HUES64 (cell line): ENCODE results near the gene MED26.
A peak's percentile ranks its signal among the peaks of the same experiment; 100 is the strongest.
"Not testable (repeated sequence)": the region's sequence is repeated elsewhere in the genome, so short reads cannot be mapped to it uniquely, and the experiment has no call there.

Experiments used
- H3K27ac ChIP-seq: 2 replicates; pipeline ENCODE4 v1.7.0; 2013; ENCODE audit warnings: low read depth, low read length, inconsistent platforms
- H3K27me3 ChIP-seq: 2 replicates; pipeline ENCODE4 v1.6.1; 2013; ENCODE audit warnings: mild to moderate bottlenecking, low read length; ENCODE audit not compliant: insufficient read depth
- H3K36me3 ChIP-seq: 2 replicates; pipeline ENCODE4 v1.6.1; 2013; ENCODE audit warnings: mild to moderate bottlenecking, low read length; ENCODE audit not compliant: insufficient read depth
- H3K4me1 ChIP-seq: 2 replicates; pipeline ENCODE4 v1.6.1; 2013; ENCODE audit warnings: mild to moderate bottlenecking, low read length, moderate library complexity; ENCODE audit not compliant: insufficient read depth
- H3K4me3 ChIP-seq: 2 replicates; pipeline ENCODE4 v1.5.1; 2013; ENCODE audit warnings: mild to moderate bottlenecking, low read length, moderate library complexity
- H3K9ac ChIP-seq: 2 replicates; pipeline ENCODE4 v1.6.1; 2013; ENCODE audit warnings: mild to moderate bottlenecking, low read depth, low read length
- H3K9me3 ChIP-seq: 2 replicates; pipeline ENCODE4 v1.6.1; 2013; ENCODE audit warnings: low read depth, low read length; ENCODE audit not compliant: insufficient read depth
- WGBS: fragments of 150-250, 120-280 bp; methylation state at CpG from one replicate; pipeline ENCODE4 v1.1.7; 2013; ENCODE audit warnings: missing lambda C conversion rate; 5-methylcytosine and 5-hydroxymethylcytosine counted together

MED26 gene

GRCh38 chr19:16548956-16549355 is 79.0 kb downstream of the MED26 start:
- Histone ChIP-seq H3K27ac (no peak overlapping the region), H3K4me1 (no peaks in the 10 kb centered on the region), H3K36me3 (peaks cover 26% of the 10 kb centered on the region), H3K9ac (no peak overlapping the region), H3K9me3 (no peaks in the 10 kb centered on the region), H3K4me3 (no peak overlapping the region), H3K27me3 (no peaks in the 10 kb centered on the region)
- WGBS = 92% methylated on average over 4 of the region's 4 CpGs

- peaks cover 18% of the 10 kb centered on the region for H3K36me3 ChIP-seq
- 94% methylated on average over 10 of the region's 11 CpGs for WGBS
- no peaks in the 10 kb centered on the region for H3K9me3 ChIP-seq
- H3K4me1 ChIP-seq = 0 out of 2 replicates have a peak, but pooled peaks cover 10% of the 10 kb centered on the region
- H3K27me3 ChIP-seq = no peaks in the 10 kb centered on the region
- no peak overlapping the region for H3K9ac ChIP-seq
- no peak overlapping the region for H3K27ac ChIP-seq
- H3K4me3 ChIP-seq = no peak overlapping the region
Observed at GRCh38 chr19:16544473-16545231, 83.4 kb downstream of the MED26 start.

GRCh38 chr19:16543734-16544133 is 84.3 kb downstream of the MED26 start:
- H3K27me3 ChIP-seq, H3K9me3 ChIP-seq, H3K27ac ChIP-seq: not testable (repeated sequence)
- peak overlapping the region; percentile 95; the same call in 1 of the 2 replicates for H3K4me3 ChIP-seq
- 0 out of 2 replicates have a peak, but pooled peaks cover 10% of the 10 kb centered on the region for H3K4me1 ChIP-seq
- peaks cover 24% of the 10 kb centered on the region for H3K36me3 ChIP-seq
- 89% methylated on average over 6 of the region's 6 CpGs for WGBS
- peak overlapping the region; percentile 99; the same call in 1 of the 2 replicates for H3K9ac ChIP-seq

DNA sequence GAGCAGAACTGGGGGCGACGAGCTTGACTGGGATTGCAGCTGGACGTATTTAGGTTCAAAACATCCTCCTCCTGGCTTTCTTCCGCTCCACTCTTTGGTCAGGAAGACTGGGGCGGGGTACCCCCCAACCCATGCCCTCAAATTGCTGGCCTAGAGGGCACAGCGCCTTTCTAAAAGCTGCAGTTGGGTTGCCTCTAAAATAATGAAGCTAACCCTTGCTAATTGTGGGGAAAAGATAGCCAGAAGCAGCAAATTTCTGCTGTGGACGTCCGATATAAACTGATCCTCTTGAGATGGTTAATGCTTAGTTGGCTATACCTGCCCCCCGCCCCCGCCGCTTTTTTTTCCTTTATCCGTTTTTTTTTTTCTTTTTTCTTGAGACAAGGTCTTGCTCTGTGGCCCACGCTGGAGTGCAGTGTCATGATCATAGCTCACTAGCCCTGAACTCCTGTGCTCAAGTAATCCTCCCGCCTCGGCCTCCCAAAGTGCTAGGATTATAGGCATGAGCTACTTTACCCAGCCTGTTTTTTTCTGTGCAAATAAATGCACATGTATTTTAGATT is 85.0 kb downstream of the MED26 start:
- Histone ChIP-seq H3K4me3 (peak overlapping the region; percentile 95), H3K27ac (peak overlapping the region; percentile 87), H3K27me3 (no peaks in the 10 kb centered on the region), H3K9ac (peak overlapping the region; percentile 99), H3K9me3 (no peaks in the 10 kb centered on the region), H3K4me1 (0 out of 2 replicates have a peak, but pooled peaks cover 10% of the 10 kb centered on the region), H3K36me3 (peaks cover 29% of the 10 kb centered on the region)
- WGBS = 9% methylated on average over 15 of the region's 15 CpGs

DNA sequence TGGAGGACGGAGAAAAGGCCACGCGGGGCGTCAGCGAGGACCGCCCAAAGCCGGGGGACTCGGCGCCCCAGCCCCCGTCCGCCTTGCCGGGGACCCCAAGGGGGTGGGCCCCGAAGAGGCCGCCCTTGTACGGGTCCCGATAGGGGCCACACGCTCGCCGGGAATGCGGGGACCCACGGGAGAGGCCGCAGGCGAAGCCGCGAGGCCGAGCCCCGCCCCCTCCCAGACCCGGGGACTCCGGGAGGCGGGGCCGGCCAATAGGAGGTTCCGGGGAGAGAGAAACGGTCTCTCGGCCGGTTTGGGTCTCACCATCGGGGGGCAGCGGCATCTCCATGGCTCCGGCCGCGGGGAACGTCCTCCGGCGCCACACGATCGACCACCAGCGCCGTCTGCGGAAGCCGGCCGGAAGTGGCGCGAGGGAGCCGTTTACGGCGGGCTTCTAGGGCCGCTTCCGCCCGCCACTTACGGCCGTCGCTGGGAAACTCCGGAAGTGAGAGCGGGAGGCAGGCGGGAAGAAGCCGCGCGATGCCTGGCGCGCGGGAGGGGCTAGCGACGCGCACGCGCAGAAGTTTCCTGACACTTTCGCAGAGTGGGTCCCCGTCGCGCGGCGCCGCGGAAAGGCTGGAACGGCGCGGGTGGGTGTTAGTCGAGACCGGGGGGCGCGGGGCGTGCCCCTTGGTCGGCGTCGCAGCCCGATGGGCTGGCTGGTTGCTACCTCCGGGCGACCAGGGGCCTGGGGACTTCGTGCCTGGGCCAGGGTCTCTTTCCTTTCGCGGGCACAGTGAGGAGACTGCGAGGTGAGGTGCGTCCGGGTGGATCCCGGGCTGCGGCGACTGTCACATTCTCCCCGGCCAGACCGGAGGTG is 85.7 kb downstream of the MED26 start, which contains the start of gene CHERP:
TSS of gene CHERP (minus strand) at position 393 of the 865 bp plus-strand sequence. CDS start at position 334, 59 bp downstream.
- H3K36me3 ChIP-seq = peaks cover 37% of the 10 kb centered on the region
- H3K27me3 ChIP-seq = no peaks in the 10 kb centered on the region
- H3K27ac ChIP-seq = peak within 1 kb of the TSS; percentile 95
- peak within 1 kb of the TSS; percentile 95 for H3K4me3 ChIP-seq
- H3K9me3 ChIP-seq = no peaks in the 10 kb centered on the region
- peak within 1 kb of the TSS; percentile 99 for H3K9ac ChIP-seq
- under 1% methylated on average over 108 of the region's 108 CpGs for WGBS
- 0 out of 2 replicates have a peak, but pooled peaks cover 10% of the 10 kb centered on the region for H3K4me1 ChIP-seq

DNA sequence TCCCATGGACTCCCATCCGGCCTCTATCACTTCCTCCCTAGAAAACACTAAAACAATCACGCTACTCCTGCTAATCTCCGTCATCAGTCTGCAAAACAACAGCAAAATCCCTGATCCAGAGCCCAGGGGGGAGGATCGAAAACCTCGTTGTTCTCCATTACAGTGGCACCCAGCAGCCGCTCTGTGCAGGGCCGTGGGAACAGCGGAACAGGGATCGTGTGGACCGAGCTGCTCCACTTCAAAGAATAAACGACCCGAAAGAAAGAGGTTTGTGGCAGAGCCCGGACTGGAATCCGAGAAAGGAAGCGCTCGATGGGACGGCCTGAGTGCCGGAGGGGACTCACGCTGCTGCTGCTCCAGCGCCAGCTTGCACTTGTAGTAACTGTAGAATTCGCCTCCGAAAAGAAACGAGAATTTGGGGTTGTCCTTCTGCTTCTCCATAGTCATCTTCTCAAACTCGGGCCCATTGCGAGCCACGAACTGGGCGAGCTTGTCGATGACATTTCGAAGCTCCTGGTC is 86.4 kb downstream of the MED26 start:
- Histone ChIP-seq H3K36me3 (peaks cover 39% of the 10 kb centered on the region), H3K9ac (peak overlapping the region; percentile 99), H3K27ac (peak overlapping the region; percentile 95), H3K27me3 (no peaks in the 10 kb centered on the region), H3K9me3 (no peaks in the 10 kb centered on the region), H3K4me1 (0 out of 2 replicates have a peak, but pooled peaks cover 10% of the 10 kb centered on the region), H3K4me3 (peak overlapping the region; percentile 95)
- 4% methylated on average over 29 of the region's 29 CpGs for WGBS

GRCh38 chr19:16540948-16541347 is 87.1 kb downstream of the MED26 start:
- 93% methylated on average over 12 of the region's 12 CpGs for WGBS
- H3K9me3 ChIP-seq = no peaks in the 10 kb centered on the region
- H3K27me3 ChIP-seq = no peaks in the 10 kb centered on the region
- peaks cover 45% of the 10 kb centered on the region for H3K36me3 ChIP-seq
- peak overlapping the region; percentile 95 for H3K4me3 ChIP-seq
- peak overlapping the region; percentile 99 for H3K9ac ChIP-seq
- 0 out of 2 replicates have a peak, but pooled peaks cover 10% of the 10 kb centered on the region for H3K4me1 ChIP-seq
- no peak overlapping the region for H3K27ac ChIP-seq

- no peak overlapping the region for H3K4me3 ChIP-seq
- H3K36me3 ChIP-seq = peaks cover 77% of the 10 kb centered on the region
- no peak overlapping the region for H3K9ac ChIP-seq
- H3K4me1 ChIP-seq = 0 out of 2 replicates have a peak, but pooled peaks cover 6% of the 10 kb centered on the region
- no peak overlapping the region for H3K27ac ChIP-seq
- 97% methylated on average over 13 of the region's 13 CpGs for WGBS
- H3K9me3 ChIP-seq = no peaks in the 10 kb centered on the region
- no peaks in the 10 kb centered on the region for H3K27me3 ChIP-seq
Observed at GRCh38 chr19:16537111-16537510, 90.9 kb downstream of the MED26 start.

- WGBS = 97% methylated on average over 9 of the region's 9 CpGs
- Histone ChIP-seq H3K9ac (no peak overlapping the region), H3K9me3 (no peaks in the 10 kb centered on the region), H3K4me3 (no peak overlapping the region), H3K27ac (no peak overlapping the region), H3K4me1 (0 out of 2 replicates have a peak, but pooled peaks cover 4% of the 10 kb centered on the region), H3K36me3 (peaks cover 86% of the 10 kb centered on the region), H3K27me3 (no peaks in the 10 kb centered on the region)
Observed at GRCh38 chr19:16536130-16536529, 91.9 kb downstream of the MED26 start.

GRCh38 chr19:16535381-16535780 is 92.6 kb downstream of the MED26 start:
- no peak overlapping the region for H3K4me3 ChIP-seq
- no peak overlapping the region for H3K9ac ChIP-seq
- H3K4me1 ChIP-seq = no peaks in the 10 kb centered on the region
- WGBS = 95% methylated on average over 18 of the region's 18 CpGs
- H3K27ac ChIP-seq = no peak overlapping the region
- peaks cover 88% of the 10 kb centered on the region for H3K36me3 ChIP-seq
- H3K9me3 ChIP-seq = no peaks in the 10 kb centered on the region
- no peaks in the 10 kb centered on the region for H3K27me3 ChIP-seq
